NCI-H146 treated with DMSO at 0.1 percent for 48 hours (cell line): ENCODE results near the gene GTF2H2C.
"Not testable (repeated sequence)": the region's sequence is repeated elsewhere in the genome, so short reads cannot be mapped to it uniquely, and the experiment has no call there.

ENCODE experiments used
- DNase-seq: peaks from one replicate; lab custom pipeline; 2025; ENCODE audit not compliant: unreplicated experiment; lab: John Stamatoyannopoulos, UW

The GTF2H2C gene

GRCh38 chr5:69559908-69560330 lies at the start of gene GTF2H2C:
TSS of gene GTF2H2C (plus strand) at chr5:69560191. CDS start at chr5:69565133, 4,942 bp downstream.
- not testable (repeated sequence) for DNase-seq

- DNase-seq: no peak
Measured at GRCh38 chr5:69510694-69511093, 49.3 kb upstream of the GTF2H2C start.

GRCh38 chr5:69512740-69513260 lies 47.2 kb upstream of the GTF2H2C start:
- DNase-seq: no peak

- DNase-seq: not testable (repeated sequence)
Measured at GRCh38 chr5:69515570-69515969, 44.4 kb upstream of the GTF2H2C start.

- no peak for DNase-seq
Measured at GRCh38 chr5:69516769-69517168, 43.2 kb upstream of the GTF2H2C start.

- no peak for DNase-seq
Measured at GRCh38 chr5:69517763-69518212, 42.2 kb upstream of the GTF2H2C start.

GRCh38 chr5:69519285-69519684 lies 40.7 kb upstream of the GTF2H2C start:
- no peak for DNase-seq

- no peak for DNase-seq
Measured at GRCh38 chr5:69522035-69522434, 38.0 kb upstream of the GTF2H2C start.

- no peak for DNase-seq
Measured at GRCh38 chr5:69525490-69525889, 34.5 kb upstream of the GTF2H2C start.

- no peak for DNase-seq
Measured at GRCh38 chr5:69526660-69527059, 33.3 kb upstream of the GTF2H2C start.

GRCh38 chr5:69527128-69527770 lies 32.7 kb upstream of the GTF2H2C start:
- no peak for DNase-seq

- no peak for DNase-seq
Measured at GRCh38 chr5:69528035-69528434, 32.0 kb upstream of the GTF2H2C start.

GRCh38 chr5:69528609-69529008 lies 31.4 kb upstream of the GTF2H2C start:
- DNase-seq: no peak

- peak; percentile 77 for DNase-seq
Measured at GRCh38 chr5:69530561-69531405, 29.2 kb upstream of the GTF2H2C start.

- DNase-seq: no peak
Measured at GRCh38 chr5:69531406-69531801, 28.6 kb upstream of the GTF2H2C start.

- DNase-seq: not testable (repeated sequence)
Measured at GRCh38 chr5:69537911-69538310, 22.1 kb upstream of the GTF2H2C start.

GRCh38 chr5:69538735-69539134 lies 21.3 kb upstream of the GTF2H2C start:
- not testable (repeated sequence) for DNase-seq

- not testable (repeated sequence) for DNase-seq
Measured at GRCh38 chr5:69541347-69541746, 18.6 kb upstream of the GTF2H2C start.

GRCh38 chr5:69542838-69543618 lies 17.0 kb upstream of the GTF2H2C start:
- DNase-seq: not testable (repeated sequence)

GRCh38 chr5:69544602-69545001 lies 15.4 kb upstream of the GTF2H2C start:
- not testable (repeated sequence) for DNase-seq
